Stimulated activated CD4-positive, alpha-beta T cell treated with anti-CD3 and anti-CD28 coated beads, Interleukin-15, amount 100 ng/mL, for 1 hour (primary cell): ENCODE results near the gene PER1.
"Not testable (repeated sequence)": the region's sequence is repeated elsewhere in the genome, so short reads cannot be mapped to it uniquely, and the experiment has no call there.

Experiments
- DNase-seq, 2 donors: peaks; one replicate each; pipeline ENCODE4 v3.0.0-alpha.2; 2020; ENCODE audit warnings: low read depth in 1 of 2, low spot score in 1 of 2

Gene PER1

GRCh38 chr17:8122924-8123694 is 29.1 kb downstream of the PER1 start:
- no peak for DNase-seq

- no peak for DNase-seq
These were observed 29.7 kb downstream of the PER1 start for GRCh38 chr17:8122422-8122923.

- no peak for DNase-seq
These were observed 30.4 kb downstream of the PER1 start for GRCh38 chr17:8121681-8122421.

- no peak for DNase-seq
These were observed 30.9 kb downstream of the PER1 start for GRCh38 chr17:8121407-8121680.

GRCh38 chr17:8120520-8121406 is 31.4 kb downstream of the PER1 start:
- DNase-seq: peak; percentile 27 to 71

GRCh38 chr17:8119581-8120519 is 32.4 kb downstream of the PER1 start:
- DNase-seq: peak; percentile 61 to 82

GRCh38 chr17:8118769-8119580 is 33.2 kb downstream of the PER1 start:
- peak; percentile 73 to 81 for DNase-seq

- no peak for DNase-seq
These were observed 34.0 kb downstream of the PER1 start, which contains the start of gene ALOXE3 for GRCh38 chr17:8117980-8118768. TSS of gene ALOXE3 (minus strand) at chr17:8118514. CDS start at chr17:8117990, 524 bp downstream.

- DNase-seq: no peak
These were observed 34.7 kb downstream of the PER1 start for GRCh38 chr17:8117367-8117979.

GRCh38 chr17:8116776-8117175 is 35.4 kb downstream of the PER1 start:
- no peak for DNase-seq

- no peak for DNase-seq
These were observed 41.3 kb downstream of the PER1 start for GRCh38 chr17:8110907-8111306.

- no peak for DNase-seq
These were observed 41.8 kb downstream of the PER1 start for GRCh38 chr17:8110456-8110804.

GRCh38 chr17:8109661-8110455 is 42.3 kb downstream of the PER1 start:
- DNase-seq: peak; percentile 77

GRCh38 chr17:8108972-8109660 is 43.1 kb downstream of the PER1 start:
- DNase-seq: no peak

- DNase-seq: not testable (repeated sequence)
These were observed 45.2 kb downstream of the PER1 start for GRCh38 chr17:8106980-8107379.

GRCh38 chr17:8105957-8106398 is 46.2 kb downstream of the PER1 start:
- DNase-seq: no peak

- no peak for DNase-seq
These were observed 47.3 kb downstream of the PER1 start for GRCh38 chr17:8104911-8105310.
